ENCODE data around the gene C16orf74. TPM values are rescaled to one million over a fixed set of nuclear protein-coding genes. Genes with fewer than 3 reads are reported as not detected.
A peak's percentile ranks its signal among the peaks of the same experiment; 100 is the strongest.

C16orf74 gene
- total and polyA plus RNA-seq, 12 donors, result 0.16 to 3.2 (median 0.46) TPM; not detected in 1

- Histone ChIP-seq H3K4me3 (no peak overlapping the region), H3K9me3 (replicated peaks in 1 of 3) (no peaks in the 10 kb centered on the region), H3K36me3 (replicated peaks in 1 of 2) (peaks cover 0 to 34% of the 10 kb centered on the region in 2 donors), H3K27ac (no peak overlapping the region), H3K27me3 (no peaks in the 10 kb centered on the region), H3K4me1 (replicated peaks in 1 of 2) (no peaks in the 10 kb centered on the region)
- no peak for TF ChIP-seq POLR2A (IDR thresholded peaks at IDR 0.05)
- TF ChIP-seq, protein P1, sequence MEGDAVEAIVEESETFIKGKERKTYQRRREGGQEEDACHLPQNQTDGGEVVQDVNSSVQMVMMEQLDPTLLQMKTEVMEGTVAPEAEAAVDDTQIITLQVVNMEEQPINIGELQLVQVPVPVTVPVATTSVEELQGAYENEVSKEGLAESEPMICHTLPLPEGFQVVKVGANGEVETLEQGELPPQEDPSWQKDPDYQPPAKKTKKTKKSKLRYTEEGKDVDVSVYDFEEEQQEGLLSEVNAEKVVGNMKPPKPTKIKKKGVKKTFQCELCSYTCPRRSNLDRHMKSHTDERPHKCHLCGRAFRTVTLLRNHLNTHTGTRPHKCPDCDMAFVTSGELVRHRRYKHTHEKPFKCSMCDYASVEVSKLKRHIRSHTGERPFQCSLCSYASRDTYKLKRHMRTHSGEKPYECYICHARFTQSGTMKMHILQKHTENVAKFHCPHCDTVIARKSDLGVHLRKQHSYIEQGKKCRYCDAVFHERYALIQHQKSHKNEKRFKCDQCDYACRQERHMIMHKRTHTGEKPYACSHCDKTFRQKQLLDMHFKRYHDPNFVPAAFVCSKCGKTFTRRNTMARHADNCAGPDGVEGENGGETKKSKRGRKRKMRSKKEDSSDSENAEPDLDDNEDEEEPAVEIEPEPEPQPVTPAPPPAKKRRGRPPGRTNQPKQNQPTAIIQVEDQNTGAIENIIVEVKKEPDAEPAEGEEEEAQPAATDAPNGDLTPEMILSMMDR (IDR thresholded peaks at IDR 0.05), result no peak
- peak; percentile 32 to 68 (median 45) for DNase-seq
- WGBS, 4 donors, result 74 to 89% (median 81%) methylated on average over 12 to 16 of the region's 16 CpGs
- intact Hi-C loops (cut with DNase I), result no loop called here
Observed at GRCh38 chr16:85781695-85782370, 30.9 kb upstream of the C16orf74 start.

GRCh38 chr16:85781156-85781555 is 30.3 kb upstream of the C16orf74 start:
- intact Hi-C loops (cut with DNase I), result no loop called here
- WGBS, 4 donors, result 87 to 99% (median 87%) methylated on average over 10 of the region's 10 CpGs
- peaks cover 0 to 28% of the 10 kb centered on the region in 2 donors for H3K36me3 ChIP-seq (replicated peaks in 1 of 2)
- TF ChIP-seq, protein P1 (IDR thresholded peaks at IDR 0.05), result no peak
- TF ChIP-seq POLR2A (IDR thresholded peaks at IDR 0.05), result no peak
- no peaks in the 10 kb centered on the region for H3K4me1 ChIP-seq (replicated peaks in 1 of 2)
- no peak for DNase-seq
- no peak overlapping the region for H3K4me3 ChIP-seq
- no peaks in the 10 kb centered on the region for H3K27me3 ChIP-seq
- H3K27ac ChIP-seq, result no peak overlapping the region
- H3K9me3 ChIP-seq (replicated peaks in 1 of 3), result no peaks in the 10 kb centered on the region

GRCh38 chr16:85780281-85780680 is 29.4 kb upstream of the C16orf74 start:
- 91 to 96% (median 92%) methylated on average over 12 to 26 of the region's 26 CpGs for WGBS, 4 donors
- H3K9me3 ChIP-seq (replicated peaks in 1 of 3), result no peaks in the 10 kb centered on the region
- TF ChIP-seq, protein P1 (IDR thresholded peaks at IDR 0.05), result no peak
- no peak for TF ChIP-seq POLR2A (IDR thresholded peaks at IDR 0.05)
- DNase-seq, result no peak
- intact Hi-C loops (cut with DNase I), result no loop called here
- H3K4me1 ChIP-seq (replicated peaks in 1 of 2), result no peaks in the 10 kb centered on the region
- H3K36me3 ChIP-seq (replicated peaks in 1 of 2), result peaks cover 0 to 25% of the 10 kb centered on the region in 2 donors
- H3K27me3 ChIP-seq, result no peaks in the 10 kb centered on the region
- no peak overlapping the region for H3K27ac ChIP-seq
- H3K4me3 ChIP-seq, result no peak overlapping the region

DNA sequence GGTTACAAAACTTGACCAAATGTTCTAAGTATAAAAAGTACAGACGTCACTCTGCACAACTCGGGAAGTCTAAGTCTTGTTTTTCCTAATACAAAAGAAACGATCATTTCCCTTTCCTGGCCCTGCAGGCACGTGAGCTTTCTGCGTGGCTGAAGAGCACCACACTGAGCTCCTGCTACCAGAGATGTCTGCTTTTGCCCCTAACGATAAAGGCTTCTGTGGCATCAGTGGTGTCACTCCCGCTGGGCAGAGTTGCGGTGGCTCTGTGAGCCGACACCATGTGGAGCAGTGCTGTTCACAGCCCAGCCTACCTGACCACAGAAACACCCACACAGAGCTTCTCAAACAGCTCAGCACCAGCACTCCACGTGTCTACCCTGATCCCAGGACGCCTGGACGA is 28.0 kb upstream of the C16orf74 start:
- peaks cover 0 to 25% of the 10 kb centered on the region in 2 donors for H3K36me3 ChIP-seq (replicated peaks in 1 of 2)
- H3K9me3 ChIP-seq (replicated peaks in 1 of 3), result no peaks in the 10 kb centered on the region
- no peaks in the 10 kb centered on the region for H3K27me3 ChIP-seq
- intact Hi-C loops (cut with DNase I), result no loop called here
- TF ChIP-seq, protein P1 (IDR thresholded peaks at IDR 0.05), result no peak
- TF ChIP-seq POLR2A (IDR thresholded peaks at IDR 0.05), result no peak
- H3K4me3 ChIP-seq, result no peak overlapping the region
- 80 to 88% (median 84%) methylated on average over 12 of the region's 12 CpGs for WGBS, 4 donors
- no peak for DNase-seq
- no peaks in the 10 kb centered on the region for H3K4me1 ChIP-seq (replicated peaks in 1 of 2)
- no peak overlapping the region for H3K27ac ChIP-seq
